KMS-11 (cell line): ENCODE measurements around the gene RASSF4.

ENCODE experiments used
- H2AFZ ChIP-seq: fragments of 200-600 bp; sonication (generic); 2 replicates; pipeline ENCODE4 v1.6.1; 2016; ENCODE audit warnings: antibody characterized with exemption, mixed run types, low read depth
- H3K27ac ChIP-seq: fragments of 200-600 bp; sonication (generic); 2 replicates; pipeline ENCODE4 v1.6.1; 2016; ENCODE audit warnings: mild to moderate bottlenecking, mixed run types
- H3K27me3 ChIP-seq: fragments of 200-600 bp; sonication (generic); 2 replicates; pipeline ENCODE4 v1.6.1; 2017; ENCODE audit warnings: mild to moderate bottlenecking, low read depth, mixed run types, moderate library complexity; ENCODE audit not compliant: insufficient read depth
- H3K36me3 ChIP-seq: fragments of 200-600 bp; sonication (generic); 2 replicates; pipeline ENCODE4 v1.6.1; 2017; ENCODE audit warnings: mild to moderate bottlenecking, mixed run types; ENCODE audit not compliant: insufficient read depth
- H3K4me1 ChIP-seq: fragments of 200-600 bp; sonication (generic); 2 replicates; pipeline ENCODE4 v1.6.1; 2016; ENCODE audit warnings: mild to moderate bottlenecking, low read depth, mixed run types; ENCODE audit not compliant: poor library complexity, severe bottlenecking
- H3K4me2 ChIP-seq: fragments of 200-600 bp; sonication (generic); 2 replicates; pipeline ENCODE4 v1.7.0; 2016; ENCODE audit warnings: mild to moderate bottlenecking, mixed run types
- H3K4me3 ChIP-seq: fragments of 200-600 bp; sonication (generic); IDR thresholded peaks from 2 replicates; pipeline ENCODE4 v1.6.1; 2017; ENCODE audit warnings: low read depth, low read length, mixed read lengths; ENCODE audit not compliant: insufficient read depth
- H3K79me2 ChIP-seq: fragments of 200-600 bp; sonication (generic); 2 replicates; pipeline ENCODE4 v1.6.1; 2016; ENCODE audit warnings: low read depth, mixed run types; ENCODE audit not compliant: insufficient read depth
- H3K9ac ChIP-seq: fragments of 200-600 bp; sonication (generic); 2 replicates; pipeline ENCODE4 v1.6.1; 2016; ENCODE audit warnings: mild to moderate bottlenecking, mixed run types
- H4K20me1 ChIP-seq: fragments of 200-600 bp; sonication (generic); 2 replicates; pipeline ENCODE4 v1.6.1; 2016; ENCODE audit warnings: mild to moderate bottlenecking, mixed run types; ENCODE audit not compliant: insufficient read depth
- TF ChIP-seq, protein P1 (sequence below): fragments of 200-600 bp; sonication (generic); conservative IDR thresholded peaks from 2 replicates; pipeline ENCODE4 v1.6.1; 2017; ENCODE audit warnings: low read depth, mild to moderate bottlenecking, antibody characterized with exemption, low read length, moderate library complexity, mixed read lengths

RASSF4 gene

DNA sequence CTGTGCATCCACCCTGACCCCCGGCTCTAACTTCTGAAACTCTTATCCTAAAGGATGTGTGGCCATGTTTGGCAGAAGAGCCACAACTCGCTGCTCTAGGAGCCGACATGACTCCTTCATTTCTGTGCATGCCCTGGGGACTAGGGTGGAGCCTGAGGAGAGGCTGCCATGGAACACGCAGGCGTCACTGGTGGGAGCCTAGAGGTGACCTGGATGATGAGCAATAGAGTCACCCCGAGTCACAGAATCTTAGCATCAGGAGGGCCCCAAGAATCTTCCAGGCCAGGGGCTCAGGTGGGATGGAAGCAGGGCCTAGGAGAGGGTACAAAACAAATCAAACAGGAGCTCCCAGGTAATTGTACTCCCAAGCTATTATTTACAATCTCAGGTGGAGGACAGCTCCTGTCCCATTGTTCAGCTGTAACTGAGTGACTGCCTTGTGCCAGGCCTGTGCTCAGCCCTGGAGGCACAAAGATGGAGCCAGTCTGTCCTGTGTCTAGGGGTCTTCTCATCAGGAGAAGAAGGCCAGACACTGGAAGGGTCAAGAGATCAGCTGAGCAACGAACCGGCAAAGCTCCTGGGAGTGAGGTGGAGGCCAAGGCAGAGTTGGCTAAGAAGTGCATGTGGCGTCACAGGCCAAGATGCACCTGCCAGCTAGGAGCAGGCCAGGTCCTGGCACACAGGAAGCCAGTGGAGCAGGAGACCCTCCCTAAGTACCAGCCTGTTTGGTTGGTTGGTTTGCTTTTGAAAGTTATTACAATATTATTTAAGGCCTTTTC is 35.3 kb downstream of the RASSF4 start:
- H3K79me2 ChIP-seq: no peaks in the 10 kb centered on the region
- TF ChIP-seq, protein P1, sequence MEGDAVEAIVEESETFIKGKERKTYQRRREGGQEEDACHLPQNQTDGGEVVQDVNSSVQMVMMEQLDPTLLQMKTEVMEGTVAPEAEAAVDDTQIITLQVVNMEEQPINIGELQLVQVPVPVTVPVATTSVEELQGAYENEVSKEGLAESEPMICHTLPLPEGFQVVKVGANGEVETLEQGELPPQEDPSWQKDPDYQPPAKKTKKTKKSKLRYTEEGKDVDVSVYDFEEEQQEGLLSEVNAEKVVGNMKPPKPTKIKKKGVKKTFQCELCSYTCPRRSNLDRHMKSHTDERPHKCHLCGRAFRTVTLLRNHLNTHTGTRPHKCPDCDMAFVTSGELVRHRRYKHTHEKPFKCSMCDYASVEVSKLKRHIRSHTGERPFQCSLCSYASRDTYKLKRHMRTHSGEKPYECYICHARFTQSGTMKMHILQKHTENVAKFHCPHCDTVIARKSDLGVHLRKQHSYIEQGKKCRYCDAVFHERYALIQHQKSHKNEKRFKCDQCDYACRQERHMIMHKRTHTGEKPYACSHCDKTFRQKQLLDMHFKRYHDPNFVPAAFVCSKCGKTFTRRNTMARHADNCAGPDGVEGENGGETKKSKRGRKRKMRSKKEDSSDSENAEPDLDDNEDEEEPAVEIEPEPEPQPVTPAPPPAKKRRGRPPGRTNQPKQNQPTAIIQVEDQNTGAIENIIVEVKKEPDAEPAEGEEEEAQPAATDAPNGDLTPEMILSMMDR: no peak
- no peaks in the 10 kb centered on the region for H3K27me3 ChIP-seq
- H3K27ac ChIP-seq: peak overlapping the region; percentile 72
- H4K20me1 ChIP-seq: no peaks in the 10 kb centered on the region
- H3K4me3 ChIP-seq: no peak overlapping the region
- peaks cover 3% of the 10 kb centered on the region; the same call in 1 of the 2 replicates for H3K36me3 ChIP-seq
- no peak overlapping the region; the same call in 1 of the 2 replicates for H3K9ac ChIP-seq
- H2AFZ ChIP-seq: no peak overlapping the region
- peak overlapping the region; percentile 48 for H3K4me2 ChIP-seq
- H3K4me1 ChIP-seq: peaks cover 86% of the 10 kb centered on the region

DNA sequence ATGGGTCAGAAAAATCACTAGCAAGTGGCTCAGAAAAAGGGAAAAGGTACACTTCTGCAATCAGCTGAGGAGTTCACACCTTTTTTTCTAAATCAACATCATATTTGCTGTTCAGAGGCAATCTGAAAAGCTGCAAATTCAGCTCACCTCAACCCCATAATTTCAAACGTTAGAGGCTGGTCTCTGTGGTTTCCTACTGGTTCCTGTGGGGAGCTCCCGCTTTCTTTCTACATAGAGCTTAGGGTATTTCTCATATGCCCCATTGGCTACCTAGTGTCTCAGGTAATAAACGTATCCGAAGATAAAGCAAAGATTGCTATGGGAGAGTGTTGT is 35.9 kb downstream of the RASSF4 start:
- H3K27me3 ChIP-seq: no peaks in the 10 kb centered on the region
- no peaks in the 10 kb centered on the region for H3K79me2 ChIP-seq
- H4K20me1 ChIP-seq: no peaks in the 10 kb centered on the region
- peaks cover 3% of the 10 kb centered on the region; the same call in 1 of the 2 replicates for H3K36me3 ChIP-seq
- no peak overlapping the region for H3K4me3 ChIP-seq
- no peak overlapping the region for H2AFZ ChIP-seq
- peak overlapping the region; percentile 48 for H3K4me2 ChIP-seq
- peaks cover 85% of the 10 kb centered on the region for H3K4me1 ChIP-seq
- H3K9ac ChIP-seq: peak overlapping the region; percentile 26; the same call in 1 of the 2 replicates
- TF ChIP-seq, protein P1: no peak
- H3K27ac ChIP-seq: peak overlapping the region; percentile 72

DNA sequence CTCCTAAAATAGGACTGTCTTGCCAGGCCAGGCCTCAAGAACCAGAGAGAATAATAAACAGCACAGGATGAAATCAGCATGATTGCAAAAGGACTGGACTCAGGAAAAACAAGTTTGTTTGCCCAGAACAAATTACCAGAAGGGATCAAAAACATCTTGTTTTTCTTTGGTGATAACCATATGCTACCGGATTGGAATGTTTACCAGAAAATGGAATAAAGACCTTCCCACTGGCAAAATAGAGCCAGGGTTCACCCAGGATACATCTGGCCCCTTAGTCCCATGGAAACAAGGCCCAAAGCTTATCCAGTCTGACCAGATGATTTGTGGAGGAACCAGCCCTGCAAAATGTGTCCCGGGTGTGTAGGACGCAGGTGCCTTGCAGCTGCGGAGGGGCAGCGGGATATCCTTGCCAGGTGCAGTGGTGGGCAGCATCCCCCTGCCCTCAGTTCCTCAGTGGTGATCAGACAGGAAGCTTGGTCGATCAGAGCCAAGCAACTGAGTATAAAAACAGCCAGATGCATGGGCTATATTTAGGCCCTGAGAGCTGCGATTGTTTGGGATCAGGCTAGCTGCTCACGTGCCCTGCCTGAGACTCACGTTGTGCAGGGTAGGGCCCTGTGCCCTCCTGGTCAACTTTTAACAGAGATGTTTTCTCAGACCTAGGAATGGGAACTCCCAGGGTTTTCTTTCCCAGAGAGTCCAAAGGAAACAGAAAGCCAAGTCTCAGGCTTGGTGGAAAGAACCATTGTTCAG is 36.5 kb downstream of the RASSF4 start:
- Histone ChIP-seq H3K27me3 (no peaks in the 10 kb centered on the region), H4K20me1 (no peaks in the 10 kb centered on the region), H3K27ac (peak overlapping the region; percentile 72), H3K36me3 (no peaks in the 10 kb centered on the region; the same call in 1 of the 2 replicates), H3K4me1 (peaks cover 80% of the 10 kb centered on the region), H2AFZ (no peak overlapping the region), H3K4me2 (peak overlapping the region; percentile 48), H3K9ac (peak overlapping the region; percentile 26; the same call in 1 of the 2 replicates), H3K79me2 (no peaks in the 10 kb centered on the region), H3K4me3 (no peak overlapping the region)
- TF ChIP-seq, protein P1: no peak

DNA sequence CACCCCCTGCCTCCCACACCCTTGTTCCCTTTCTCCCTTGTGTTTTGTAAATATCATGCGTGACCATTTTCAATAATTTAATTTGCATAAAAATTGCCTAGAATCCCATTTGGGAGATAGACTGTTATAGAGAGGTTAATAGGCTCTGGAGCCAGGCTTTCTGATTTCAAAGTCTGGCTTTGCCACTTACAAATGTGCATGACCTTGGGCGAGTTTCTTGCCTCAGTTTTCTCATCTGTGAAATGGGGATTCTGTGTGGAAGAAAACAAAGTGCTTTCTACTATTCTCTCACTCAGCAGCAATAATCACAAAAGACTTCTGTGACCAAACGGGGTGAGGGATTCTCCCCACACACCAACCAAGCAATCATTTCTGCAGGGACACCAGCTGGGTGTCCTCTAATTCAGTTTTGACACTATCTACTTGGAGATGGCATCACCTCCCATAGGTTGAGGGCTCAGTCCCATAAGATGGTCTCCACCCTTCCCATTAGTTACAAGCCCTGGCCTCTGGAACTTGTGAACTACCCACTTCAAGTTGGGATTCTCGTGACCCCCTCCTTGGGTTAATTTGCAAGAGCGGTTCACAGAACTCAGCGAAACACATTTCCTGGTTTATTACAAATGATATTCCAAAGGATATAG is 37.6 kb downstream of the RASSF4 start:
- peak overlapping the region; percentile 26; the same call in 1 of the 2 replicates for H3K9ac ChIP-seq
- no peaks in the 10 kb centered on the region; the same call in 1 of the 2 replicates for H3K36me3 ChIP-seq
- no peaks in the 10 kb centered on the region for H3K27me3 ChIP-seq
- H2AFZ ChIP-seq: no peak overlapping the region
- TF ChIP-seq, protein P1: no peak
- H4K20me1 ChIP-seq: no peaks in the 10 kb centered on the region
- H3K4me1 ChIP-seq: peaks cover 74% of the 10 kb centered on the region
- peak overlapping the region; percentile 72 for H3K27ac ChIP-seq
- H3K4me2 ChIP-seq: peak overlapping the region; percentile 48; the same call in 1 of the 2 replicates
- H3K79me2 ChIP-seq: peaks cover 7% of the 10 kb centered on the region
- no peak overlapping the region for H3K4me3 ChIP-seq
